Activated naive CD4-positive, alpha-beta T cell treated with anti-CD3 and anti-CD28 coated beads, Interleukin-2, amount 50 U/mL, for 24 hours (primary cell): ENCODE data around the gene RSAD2.
A peak's percentile ranks its signal among the peaks of the same experiment; 100 is the strongest.
"Not testable (repeated sequence)": the region's sequence is repeated elsewhere in the genome, so short reads cannot be mapped to it uniquely, and the experiment has no call there.

ENCODE experiments used
- H3K27ac Mint-ChIP-seq: one replicate; pipeline ENCODE4 v1.8.0; 2021; ENCODE audit warnings: mild to moderate bottlenecking, mixed read lengths
- H3K27me3 Mint-ChIP-seq: one replicate; pipeline ENCODE4 v1.8.0; 2021; ENCODE audit warnings: mixed read lengths
- H3K36me3 Mint-ChIP-seq: one replicate; pipeline ENCODE4 v1.8.0; 2021; ENCODE audit warnings: mixed read lengths
- H3K4me1 Mint-ChIP-seq: one replicate; pipeline ENCODE4 v1.8.0; 2021; ENCODE audit warnings: mixed read lengths
- H3K4me3 Mint-ChIP-seq: one replicate; pipeline ENCODE4 v1.8.0; 2021; ENCODE audit warnings: mild to moderate bottlenecking, mixed read lengths
- H3K9me3 Mint-ChIP-seq: one replicate; pipeline ENCODE4 v1.8.0; 2021; ENCODE audit warnings: mixed read lengths

RSAD2 gene

DNA sequence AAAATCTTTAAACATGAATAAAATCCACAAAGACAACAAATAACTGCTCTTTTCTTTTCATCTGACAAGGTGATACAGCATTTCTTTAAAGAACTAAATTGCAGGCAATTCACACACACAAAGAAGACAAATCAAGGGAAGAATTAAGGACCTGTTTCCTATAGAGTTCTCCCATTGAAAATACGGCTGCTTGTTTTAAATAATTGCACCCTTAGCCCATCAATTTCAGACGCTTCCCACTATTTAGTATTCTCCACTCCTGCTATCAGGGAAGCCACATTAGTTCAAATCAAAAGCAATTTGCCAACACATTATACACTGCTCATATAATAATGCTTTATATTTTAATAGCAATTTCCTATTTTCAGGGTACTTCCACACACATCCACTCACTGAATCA, 23.2 kb upstream of the RSAD2 start:
- peaks cover 10% of the 10 kb centered on the region for H3K9me3 Mint-ChIP-seq
- no peak overlapping the region for H3K4me3 Mint-ChIP-seq
- H3K27me3 Mint-ChIP-seq: no peaks in the 10 kb centered on the region
- no peak overlapping the region for H3K27ac Mint-ChIP-seq
- peaks cover 35% of the 10 kb centered on the region for H3K4me1 Mint-ChIP-seq
- peaks cover 68% of the 10 kb centered on the region for H3K36me3 Mint-ChIP-seq

DNA sequence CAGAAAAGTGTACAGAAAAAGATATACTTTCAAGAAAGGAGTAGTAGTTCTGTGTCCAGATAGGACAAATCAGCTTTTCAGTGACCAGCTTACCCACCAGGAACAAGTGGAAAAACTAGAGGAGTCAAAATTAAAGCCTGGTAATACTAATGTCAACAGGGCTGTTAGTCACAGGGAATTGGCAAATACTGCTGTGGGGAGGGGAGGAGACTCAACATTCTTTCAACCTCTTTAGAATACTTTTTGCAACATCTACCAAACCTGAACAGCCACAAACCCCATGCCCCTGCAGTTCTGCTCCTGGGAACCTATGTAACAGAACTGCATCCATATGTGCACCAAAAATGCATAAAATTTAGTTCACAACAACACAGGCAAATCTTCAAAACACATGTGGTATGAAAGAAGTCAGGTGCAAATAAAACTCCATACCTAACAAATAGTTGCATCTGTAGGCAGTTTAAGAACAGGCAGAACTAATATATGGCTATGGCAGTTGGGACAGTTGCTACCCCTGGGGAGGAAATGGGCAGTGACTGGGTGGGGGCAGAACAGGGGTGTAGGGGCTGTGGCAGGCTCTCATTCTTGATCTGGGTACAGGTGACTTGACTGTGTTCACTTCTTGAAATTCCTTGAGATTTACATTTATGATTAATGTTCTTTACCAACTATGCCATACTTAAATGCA, 21.6 kb upstream of the RSAD2 start:
- Mint-ChIP-seq H3K27me3 (no peaks in the 10 kb centered on the region), H3K9me3 (peaks cover 9% of the 10 kb centered on the region), H3K4me3 (no peak overlapping the region), H3K4me1 (peaks cover 35% of the 10 kb centered on the region), H3K27ac (no peak overlapping the region), H3K36me3 (peaks cover 70% of the 10 kb centered on the region)

DNA sequence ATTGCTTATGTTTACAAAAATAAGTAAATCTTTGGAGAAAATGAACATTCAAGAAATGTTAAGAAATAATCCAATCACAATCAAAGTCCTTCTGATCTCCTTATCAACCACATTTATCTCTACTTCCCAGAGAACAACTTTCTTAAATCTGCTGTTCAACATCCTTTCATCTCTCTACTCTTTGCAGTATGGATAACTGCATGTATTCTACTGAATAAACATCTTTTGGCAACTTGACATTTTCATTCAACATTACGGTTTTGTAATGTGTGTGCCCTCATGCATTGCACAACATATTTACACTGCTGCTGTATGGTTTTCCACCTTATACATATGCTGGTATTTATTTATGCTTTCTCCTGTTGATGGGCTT, 21.0 kb upstream of the RSAD2 start:
- no peak overlapping the region for H3K27ac Mint-ChIP-seq
- H3K9me3 Mint-ChIP-seq: peaks cover 9% of the 10 kb centered on the region
- H3K27me3 Mint-ChIP-seq: no peaks in the 10 kb centered on the region
- no peak overlapping the region for H3K4me3 Mint-ChIP-seq
- peaks cover 70% of the 10 kb centered on the region for H3K36me3 Mint-ChIP-seq
- H3K4me1 Mint-ChIP-seq: peaks cover 35% of the 10 kb centered on the region

DNA sequence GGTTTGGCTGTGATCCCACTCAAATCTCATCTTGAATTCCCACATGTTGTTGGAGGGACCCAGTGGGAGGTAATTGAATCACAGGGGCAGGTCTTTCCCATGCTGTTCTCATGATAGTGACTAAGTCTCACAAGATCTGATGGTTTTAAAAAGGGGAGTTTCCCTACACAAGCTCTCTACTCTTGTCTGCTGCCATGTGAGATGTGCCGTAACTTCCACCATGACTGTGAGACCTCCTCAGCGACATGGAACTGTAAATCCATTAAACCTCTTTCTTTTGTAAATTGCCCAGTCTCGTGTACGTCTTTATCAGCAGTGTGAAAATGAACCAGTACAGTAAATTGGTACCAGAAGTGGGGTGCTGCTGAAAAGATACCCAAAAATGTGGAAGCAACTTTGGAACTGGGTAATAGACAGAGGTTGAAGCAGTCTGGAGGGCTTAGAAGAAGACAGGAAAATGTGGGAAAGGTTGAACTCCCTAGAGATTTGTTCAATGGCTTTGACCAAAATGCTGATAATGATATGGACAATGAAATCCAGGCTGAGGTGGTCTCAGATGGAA, 19.0 kb upstream of the RSAD2 start:
- H3K4me1 Mint-ChIP-seq: peaks cover 36% of the 10 kb centered on the region
- H3K36me3 Mint-ChIP-seq: peaks cover 72% of the 10 kb centered on the region
- H3K9me3 Mint-ChIP-seq: peaks cover 13% of the 10 kb centered on the region
- not testable (repeated sequence) for H3K4me3 Mint-ChIP-seq, H3K27me3 Mint-ChIP-seq
- H3K27ac Mint-ChIP-seq: peak overlapping the region; percentile 0

DNA sequence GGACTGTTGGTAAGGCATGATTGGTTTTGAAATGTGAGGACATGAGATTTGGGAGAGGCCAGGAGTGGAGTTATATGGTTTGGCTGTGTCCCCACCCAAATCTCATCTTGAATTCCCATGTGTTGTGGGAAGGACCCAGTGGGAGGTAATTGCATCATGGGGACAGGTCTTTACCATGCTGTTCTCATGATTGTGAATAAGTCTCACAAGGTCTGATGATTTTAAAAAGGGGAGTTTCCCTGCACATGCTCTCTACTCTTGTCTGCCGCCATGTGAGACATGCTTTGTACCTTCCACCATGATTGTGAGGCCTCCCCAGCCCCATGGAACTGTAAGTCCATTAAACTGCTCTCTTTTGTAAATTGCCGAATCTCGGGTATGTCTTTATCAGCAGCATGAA, 17.3 kb upstream of the RSAD2 start:
- H3K4me1 Mint-ChIP-seq: peaks cover 45% of the 10 kb centered on the region
- H3K4me3 Mint-ChIP-seq: no peak overlapping the region
- no peaks in the 10 kb centered on the region for H3K27me3 Mint-ChIP-seq
- peaks cover 13% of the 10 kb centered on the region for H3K9me3 Mint-ChIP-seq
- no peak overlapping the region for H3K27ac Mint-ChIP-seq
- peaks cover 64% of the 10 kb centered on the region for H3K36me3 Mint-ChIP-seq

DNA sequence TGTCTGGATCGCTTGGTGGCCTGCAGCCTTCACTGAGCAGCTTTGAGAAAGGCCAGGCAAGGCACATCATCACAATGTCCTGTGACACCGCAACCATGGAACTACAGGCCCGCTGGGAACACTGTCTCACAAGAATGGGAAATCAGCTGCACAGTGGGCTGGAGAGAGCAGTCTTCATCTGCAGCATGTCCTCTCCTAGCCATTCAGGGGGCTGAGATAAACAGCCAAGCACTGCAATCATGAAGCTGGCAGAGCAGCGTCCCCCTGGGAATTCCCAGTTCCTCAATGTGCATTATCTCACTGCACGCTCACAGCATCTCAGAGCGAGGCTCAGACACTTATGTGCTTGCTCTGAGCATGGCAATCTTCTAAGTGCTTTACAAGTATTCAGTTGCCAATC, 13.8 kb upstream of the RSAD2 start:
- H3K4me1 Mint-ChIP-seq: peaks cover 37% of the 10 kb centered on the region
- H3K27ac Mint-ChIP-seq: no peak overlapping the region
- H3K36me3 Mint-ChIP-seq: peaks cover 39% of the 10 kb centered on the region
- H3K27me3 Mint-ChIP-seq: no peaks in the 10 kb centered on the region
- peaks cover 6% of the 10 kb centered on the region for H3K9me3 Mint-ChIP-seq
- H3K4me3 Mint-ChIP-seq: peak overlapping the region; percentile 76

DNA sequence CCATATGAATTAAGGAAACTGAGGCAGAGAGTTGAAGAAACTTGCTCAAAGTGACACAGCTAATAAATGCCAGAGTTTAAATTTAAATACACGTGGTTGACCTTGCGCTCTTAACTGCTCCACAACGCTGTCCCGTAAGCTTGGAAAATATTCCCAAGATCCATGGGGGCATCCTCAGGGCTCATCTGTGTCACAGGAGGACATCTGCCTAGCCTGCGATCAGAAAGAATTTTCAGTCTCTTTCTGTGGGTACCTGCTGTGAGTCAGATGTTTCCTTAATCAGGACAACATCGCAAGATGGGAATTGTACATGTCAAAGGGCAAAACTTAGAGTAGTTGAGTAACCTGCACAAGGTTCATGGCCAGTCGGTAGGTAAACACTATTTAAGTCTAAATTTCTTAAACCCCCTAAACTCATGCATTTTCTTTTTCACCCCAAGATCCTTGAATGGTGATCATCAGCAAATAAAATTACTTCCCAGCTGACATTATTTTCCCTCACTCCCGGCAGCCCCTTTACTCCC, 13.3 kb upstream of the RSAD2 start:
- peak overlapping the region; percentile 41 for H3K27ac Mint-ChIP-seq
- H3K27me3 Mint-ChIP-seq: no peaks in the 10 kb centered on the region
- H3K4me3 Mint-ChIP-seq: peak overlapping the region; percentile 76
- H3K9me3 Mint-ChIP-seq: peaks cover 4% of the 10 kb centered on the region
- peaks cover 34% of the 10 kb centered on the region for H3K36me3 Mint-ChIP-seq
- H3K4me1 Mint-ChIP-seq: peaks cover 37% of the 10 kb centered on the region

DNA sequence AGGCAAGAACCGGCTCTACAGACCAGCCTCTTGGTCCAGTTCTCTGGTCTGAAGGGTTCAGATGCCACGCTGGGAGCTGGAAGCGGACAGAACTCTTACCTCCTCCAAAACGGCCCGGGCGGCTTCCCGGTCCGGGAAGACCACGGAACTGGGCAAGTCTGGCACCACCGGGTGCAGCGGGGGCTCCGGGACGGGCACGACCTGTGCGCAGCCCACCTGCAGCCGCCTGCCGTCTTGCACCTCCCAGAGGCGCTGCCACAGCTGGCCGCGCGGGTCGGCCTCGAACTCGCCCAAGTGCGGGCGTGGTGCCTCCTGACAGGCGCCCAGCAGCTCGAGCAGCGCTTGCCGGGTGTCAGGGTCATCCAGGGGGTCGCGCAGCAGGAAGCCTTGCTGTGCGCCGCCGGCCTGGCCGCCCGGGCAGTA, 12.6 kb upstream of the RSAD2 start:
- Mint-ChIP-seq H3K36me3 (peaks cover 29% of the 10 kb centered on the region), H3K9me3 (peaks cover 4% of the 10 kb centered on the region), H3K27me3 (no peaks in the 10 kb centered on the region), H3K27ac (peak overlapping the region; percentile 41), H3K4me1 (peaks cover 37% of the 10 kb centered on the region), H3K4me3 (peak overlapping the region; percentile 76)

DNA sequence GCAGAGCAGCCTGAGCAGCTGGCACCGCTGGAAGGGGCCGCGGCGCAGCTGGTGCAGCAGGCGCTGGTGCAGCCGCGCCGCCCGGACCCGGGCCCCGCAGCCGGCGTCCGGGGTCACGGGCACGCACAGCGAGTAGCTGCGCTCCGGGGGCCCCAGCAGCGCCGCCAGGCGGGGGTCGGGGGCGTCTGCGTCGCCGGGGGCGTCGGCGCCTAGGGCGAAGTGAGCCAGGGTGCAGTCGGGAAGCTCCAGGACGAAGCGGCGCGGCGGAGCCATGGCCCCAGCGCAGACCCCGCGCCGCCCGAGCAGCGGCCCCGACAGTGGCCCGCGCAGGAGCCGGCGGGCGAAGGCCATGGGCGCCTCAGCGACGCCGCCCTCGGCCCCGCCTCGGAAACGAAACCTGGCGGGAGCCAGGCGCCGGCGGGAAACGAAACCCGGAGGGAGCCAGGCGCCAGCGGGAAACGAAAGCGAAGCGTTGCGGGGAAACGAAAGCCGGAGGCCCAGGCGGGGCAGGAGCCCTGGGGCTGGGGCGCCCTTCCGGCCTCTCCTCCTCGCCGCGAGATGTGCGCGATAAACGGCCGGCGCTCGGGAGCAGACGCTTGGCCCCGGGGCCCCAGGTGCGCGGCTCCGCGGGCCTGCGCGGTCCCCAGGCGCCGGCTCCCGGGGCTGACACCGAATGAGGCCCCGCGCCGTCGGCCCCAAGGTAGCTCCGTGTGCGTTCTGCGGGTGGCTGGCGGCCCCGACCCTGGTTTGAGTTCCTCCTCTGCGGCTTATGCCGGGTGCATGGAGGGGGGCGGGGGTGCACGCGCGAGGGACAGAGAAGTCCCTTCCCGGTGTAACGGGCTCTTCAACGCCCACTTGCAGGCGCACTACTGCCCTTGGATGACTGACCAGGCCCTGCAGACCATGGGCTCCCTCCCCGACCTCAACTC, 12.0 kb upstream of the RSAD2 start, which contains the start of gene CMPK2:
CMPK2 (minus strand) TSS at position 562 of the 929 bp plus-strand sequence; CDS start at position 351, 211 bp downstream.
- H3K4me1 Mint-ChIP-seq: peaks cover 37% of the 10 kb centered on the region

DNA sequence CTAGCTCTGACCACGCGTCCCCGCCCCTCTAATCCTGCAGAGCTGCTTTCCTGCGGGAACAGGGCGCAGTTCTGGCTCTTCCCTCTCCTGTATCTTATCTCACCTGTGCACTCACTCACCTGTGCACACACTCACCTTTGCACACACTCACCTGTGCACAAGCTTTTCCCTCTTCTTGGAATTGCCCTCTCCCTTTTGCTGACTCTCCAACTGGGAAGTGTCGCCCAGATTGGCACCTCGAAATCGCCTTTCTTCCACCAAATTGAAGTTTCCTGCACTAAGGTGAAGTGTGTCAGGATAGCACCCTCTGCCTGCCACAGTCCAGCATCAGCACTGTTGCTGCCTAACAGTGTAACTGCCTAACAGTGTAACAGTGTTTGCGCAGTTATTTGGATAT, 11.3 kb upstream of the RSAD2 start:
- no peaks in the 10 kb centered on the region for H3K27me3 Mint-ChIP-seq
- H3K27ac Mint-ChIP-seq: peak overlapping the region; percentile 99
- peaks cover 15% of the 10 kb centered on the region for H3K36me3 Mint-ChIP-seq
- H3K4me3 Mint-ChIP-seq: peak overlapping the region; percentile 100
- H3K9me3 Mint-ChIP-seq: peaks cover 4% of the 10 kb centered on the region
- H3K4me1 Mint-ChIP-seq: peaks cover 43% of the 10 kb centered on the region

More for the DNA sequence above, 12.0 kb upstream of the RSAD2 start, which contains the start of gene CMPK2:
- Mint-ChIP-seq H3K9me3 (peaks cover 4% of the 10 kb centered on the region), H3K36me3 (peaks cover 22% of the 10 kb centered on the region), H3K27me3 (no peaks in the 10 kb centered on the region), H3K27ac (peak within 1 kb of the TSS; percentile 99), H3K4me3 (peak within 1 kb of the TSS; percentile 100)

DNA sequence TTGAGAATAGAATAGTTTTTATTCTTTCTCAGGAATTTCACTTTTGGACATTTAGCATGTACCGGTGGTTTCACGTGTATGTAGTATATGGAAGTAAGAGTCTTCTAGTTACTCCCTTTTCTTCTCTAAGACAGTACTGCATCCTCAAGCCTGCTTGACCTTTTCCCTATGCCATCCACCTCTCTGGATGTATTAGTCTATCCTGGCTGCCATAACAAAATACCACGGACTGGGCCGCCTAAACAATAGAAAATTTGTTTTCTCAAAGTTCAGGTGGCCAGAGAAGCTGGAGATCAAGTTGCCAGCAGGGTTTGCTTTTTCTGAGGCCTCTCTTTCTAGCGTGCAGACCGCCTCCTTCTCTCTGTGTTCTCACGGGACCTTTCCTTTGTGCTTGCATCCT, 10.6 kb upstream of the RSAD2 start:
- H3K36me3 Mint-ChIP-seq: peaks cover 8% of the 10 kb centered on the region
- H3K4me3 Mint-ChIP-seq: peak overlapping the region; percentile 100
- no peaks in the 10 kb centered on the region for H3K9me3 Mint-ChIP-seq
- H3K27me3 Mint-ChIP-seq: no peaks in the 10 kb centered on the region
- H3K4me1 Mint-ChIP-seq: peaks cover 50% of the 10 kb centered on the region
- peak overlapping the region; percentile 90 for H3K27ac Mint-ChIP-seq

DNA sequence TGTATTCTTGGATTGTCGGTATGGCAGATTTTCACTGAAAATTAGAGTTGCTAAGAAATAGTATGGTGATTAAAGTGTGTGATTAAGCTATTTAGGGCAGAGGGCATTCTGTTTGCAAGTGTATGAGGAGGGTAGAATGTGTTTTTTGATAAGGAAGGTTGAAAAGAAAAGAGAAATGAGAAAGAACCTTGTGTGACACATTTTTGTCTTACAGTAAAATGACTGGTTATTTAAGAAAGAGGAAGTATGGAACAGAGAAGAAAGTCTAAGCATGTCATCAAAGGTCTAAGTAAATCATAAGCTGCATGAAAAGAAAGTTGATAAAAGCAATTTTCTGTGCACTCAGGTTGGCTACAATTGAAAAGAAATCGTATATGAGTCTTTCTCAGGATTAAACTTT, 5.2 kb upstream of the RSAD2 start:
- Mint-ChIP-seq H3K4me1 (peaks cover 65% of the 10 kb centered on the region), H3K9me3 (peaks cover 6% of the 10 kb centered on the region), H3K27me3 (no peaks in the 10 kb centered on the region), H3K4me3 (peak overlapping the region; percentile 55), H3K36me3 (peaks cover 3% of the 10 kb centered on the region), H3K27ac (peak overlapping the region; percentile 89)

DNA sequence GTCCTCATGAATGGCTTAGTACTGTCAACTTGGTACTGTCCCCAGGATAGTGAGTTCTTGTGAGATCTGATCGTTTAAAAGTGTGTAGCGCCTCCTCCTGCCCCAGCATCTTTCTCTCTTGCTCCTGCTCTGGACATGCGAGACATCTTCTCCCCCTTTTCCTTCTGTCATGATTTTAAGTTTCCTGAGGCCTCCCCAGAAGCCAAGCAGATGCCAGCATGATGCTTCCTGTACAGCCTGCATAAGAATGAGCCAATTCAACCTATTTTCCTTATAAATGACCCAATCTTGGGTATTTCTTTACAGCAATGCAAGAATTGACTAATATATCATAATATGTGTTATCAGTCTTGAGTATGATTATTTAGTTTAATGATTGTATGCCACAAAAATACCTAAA, 3.5 kb upstream of the RSAD2 start:
- peaks cover 6% of the 10 kb centered on the region for H3K9me3 Mint-ChIP-seq
- no peak overlapping the region for H3K4me3 Mint-ChIP-seq
- H3K4me1 Mint-ChIP-seq: peaks cover 75% of the 10 kb centered on the region
- H3K27me3 Mint-ChIP-seq: no peaks in the 10 kb centered on the region
- peaks cover 3% of the 10 kb centered on the region for H3K36me3 Mint-ChIP-seq
- peak overlapping the region; percentile 90 for H3K27ac Mint-ChIP-seq

DNA sequence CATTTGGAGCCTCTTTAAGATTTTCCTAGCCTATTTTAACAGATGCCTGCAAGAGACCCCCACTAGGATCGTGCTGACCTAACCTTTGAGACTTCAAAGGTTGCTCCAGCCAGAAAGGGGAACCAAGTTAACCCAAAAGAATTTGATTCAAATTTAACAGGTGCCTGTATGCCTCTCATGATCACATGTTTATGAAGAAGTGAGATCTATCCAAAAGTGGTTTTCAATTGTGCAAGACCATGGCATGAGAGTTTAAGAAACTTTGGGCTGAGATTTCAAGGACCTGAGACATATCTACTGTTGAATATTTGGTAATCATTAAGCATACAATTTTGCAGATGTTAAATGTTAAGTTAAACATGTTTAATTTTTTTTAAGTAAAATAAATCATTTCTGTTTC, 1.3 kb upstream of the RSAD2 start:
- Mint-ChIP-seq H3K27me3 (no peaks in the 10 kb centered on the region), H3K4me1 (peaks cover 92% of the 10 kb centered on the region), H3K27ac (no peak overlapping the region)

DNA sequence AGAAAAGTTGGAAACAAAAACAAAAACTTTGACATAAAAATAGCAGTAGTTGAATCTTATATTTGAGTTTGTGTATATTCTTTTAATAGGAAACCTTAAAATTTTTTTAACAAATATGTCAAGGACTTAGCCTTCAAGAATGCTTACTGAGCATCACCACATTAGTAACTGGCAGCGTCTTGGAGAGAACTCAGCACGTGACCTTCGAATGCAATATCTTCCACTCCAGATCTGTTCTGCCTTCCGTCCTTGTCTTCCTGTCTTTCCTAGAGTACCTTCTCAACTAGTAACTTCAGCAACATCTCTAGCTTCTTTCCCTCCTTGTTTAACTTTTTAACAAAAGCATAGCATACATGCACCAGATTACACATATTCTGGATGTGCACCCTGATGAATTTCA, 972 bp downstream of the RSAD2 start:
- H3K27ac Mint-ChIP-seq: peak overlapping the region; percentile 88

More for the DNA sequence above, 1.3 kb upstream of the RSAD2 start:
- Mint-ChIP-seq H3K9me3 (peaks cover 6% of the 10 kb centered on the region), H3K36me3 (peaks cover 3% of the 10 kb centered on the region), H3K4me3 (no peak overlapping the region)

More for the DNA sequence above, 972 bp downstream of the RSAD2 start:
- H3K4me3 Mint-ChIP-seq: peak overlapping the region; percentile 84
- no peaks in the 10 kb centered on the region for H3K27me3 Mint-ChIP-seq
- H3K4me1 Mint-ChIP-seq: peaks cover 89% of the 10 kb centered on the region
- peaks cover 6% of the 10 kb centered on the region for H3K9me3 Mint-ChIP-seq
- H3K36me3 Mint-ChIP-seq: peaks cover 6% of the 10 kb centered on the region
